Measurements from ENCODE around the gene RPL26. TPM values are rescaled to one million over a fixed set of nuclear protein-coding genes. Genes with fewer than 3 reads are reported as not detected.

The RPL26 gene
- total RNA-seq: 1,065 to 1,130 TPM (median 1,086 TPM) in 3 replicates
- long read RNA-seq, transcript RPL26-214 (4 exons, 528 nt): major isoform, 359 of 417 reads
- long read RNA-seq, transcript RPL26-209 (4 exons, 870 nt): minor isoform, 19 of 417 reads
- long read RNA-seq, partial matches to known transcripts: 19 of 417 reads
- long read RNA-seq, other reads (novel, unspliced or antisense): 13 of 417 reads

DNA sequence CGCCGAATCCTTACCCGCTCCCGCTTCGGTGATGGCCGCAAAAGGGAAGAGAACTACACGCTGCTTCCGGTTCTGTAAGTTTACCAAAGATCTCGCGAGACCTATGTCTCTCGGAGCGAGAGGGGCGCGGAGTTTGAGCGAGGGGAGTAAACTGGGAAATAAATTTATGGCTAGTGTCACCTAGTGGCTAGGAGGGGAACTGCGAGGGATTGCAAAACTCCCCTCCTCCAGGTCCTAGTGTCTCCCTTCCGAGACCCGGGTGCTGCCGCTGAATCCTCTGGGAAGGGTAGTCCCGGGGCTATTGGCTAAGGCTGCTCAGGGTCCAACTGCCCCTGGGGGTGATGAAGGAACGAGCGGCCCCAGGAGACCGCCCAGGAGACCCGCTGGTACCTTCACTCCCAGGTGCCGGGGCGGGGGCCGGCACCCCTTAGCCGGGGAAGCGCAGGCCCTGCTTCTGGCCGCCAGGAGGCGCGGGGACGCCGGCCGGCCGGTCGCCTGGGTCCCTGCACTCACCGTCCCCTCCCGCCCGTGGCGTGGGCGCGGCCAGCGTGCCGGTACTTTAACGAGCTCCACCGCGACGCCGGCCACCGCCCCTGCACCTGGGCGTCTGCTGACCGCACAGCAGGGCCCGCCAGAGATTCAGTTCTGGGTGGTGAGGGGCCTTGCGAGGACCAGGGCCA is at the start of gene RPL26:
RPL26 (minus strand) TSS at position 51 of the 680 bp plus-strand sequence. CDS start 883 bp downstream, outside the sequence.
- TF ChIP-seq, protein P1, sequence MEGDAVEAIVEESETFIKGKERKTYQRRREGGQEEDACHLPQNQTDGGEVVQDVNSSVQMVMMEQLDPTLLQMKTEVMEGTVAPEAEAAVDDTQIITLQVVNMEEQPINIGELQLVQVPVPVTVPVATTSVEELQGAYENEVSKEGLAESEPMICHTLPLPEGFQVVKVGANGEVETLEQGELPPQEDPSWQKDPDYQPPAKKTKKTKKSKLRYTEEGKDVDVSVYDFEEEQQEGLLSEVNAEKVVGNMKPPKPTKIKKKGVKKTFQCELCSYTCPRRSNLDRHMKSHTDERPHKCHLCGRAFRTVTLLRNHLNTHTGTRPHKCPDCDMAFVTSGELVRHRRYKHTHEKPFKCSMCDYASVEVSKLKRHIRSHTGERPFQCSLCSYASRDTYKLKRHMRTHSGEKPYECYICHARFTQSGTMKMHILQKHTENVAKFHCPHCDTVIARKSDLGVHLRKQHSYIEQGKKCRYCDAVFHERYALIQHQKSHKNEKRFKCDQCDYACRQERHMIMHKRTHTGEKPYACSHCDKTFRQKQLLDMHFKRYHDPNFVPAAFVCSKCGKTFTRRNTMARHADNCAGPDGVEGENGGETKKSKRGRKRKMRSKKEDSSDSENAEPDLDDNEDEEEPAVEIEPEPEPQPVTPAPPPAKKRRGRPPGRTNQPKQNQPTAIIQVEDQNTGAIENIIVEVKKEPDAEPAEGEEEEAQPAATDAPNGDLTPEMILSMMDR (IDR thresholded peaks at IDR 0.05): peak; percentile 100
- Mint-ChIP-seq H3K36me3 (ENCODE audit: low read depth) (peaks cover 19% of the 10 kb centered on the region), H3K4me1 (ENCODE audit: low read depth) (peaks cover 67% of the 10 kb centered on the region), H3K27me3 (ENCODE audit: low read depth) (no peaks in the 10 kb centered on the region), H3K4me3 (ENCODE audit: unreplicated experiment) (peak within 1 kb of the TSS; percentile 97), H3K27ac (ENCODE audit: unreplicated experiment) (peak within 1 kb of the TSS; percentile 95), H3K9me3 (ENCODE audit: low read depth) (no peaks in the 10 kb centered on the region)
- DNase-seq (ENCODE audit: low spot score): peak; percentile 95

DNA sequence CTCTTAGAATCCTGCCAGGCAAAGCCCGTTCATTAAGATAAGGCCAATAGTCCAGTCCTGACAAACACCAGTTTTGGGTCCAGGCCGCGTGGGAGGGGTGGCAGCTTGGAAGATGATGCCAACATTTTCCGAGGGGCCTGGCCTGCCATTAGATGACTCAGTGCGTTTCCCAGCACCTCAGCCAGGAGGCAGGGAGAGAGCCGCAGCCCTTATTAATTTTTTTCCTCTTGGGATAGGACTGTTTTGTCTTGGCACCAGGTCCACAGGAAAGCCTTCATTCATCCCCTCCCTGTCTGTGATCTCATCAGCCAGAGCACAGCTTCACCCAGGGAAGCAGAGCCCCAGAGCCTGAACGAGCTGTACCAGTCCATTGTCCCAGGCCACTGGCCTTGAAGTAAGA is 48.0 kb upstream of the RPL26 start:
- H3K27ac Mint-ChIP-seq (ENCODE audit: unreplicated experiment): no peak overlapping the region
- no peaks in the 10 kb centered on the region for H3K27me3 Mint-ChIP-seq (ENCODE audit: low read depth)
- no peak for DNase-seq (ENCODE audit: low spot score)

GRCh38 chr17:8426802-8427201 is 43.8 kb upstream of the RPL26 start:
- Mint-ChIP-seq H3K4me3 (ENCODE audit: unreplicated experiment) (no peak overlapping the region), H3K27ac (ENCODE audit: unreplicated experiment) (no peak overlapping the region)
- TF ChIP-seq, protein P1 (IDR thresholded peaks at IDR 0.05): no peak

More for the DNA sequence above, 48.0 kb upstream of the RPL26 start:
- H3K4me3 Mint-ChIP-seq (ENCODE audit: unreplicated experiment): no peak overlapping the region
- peaks cover 5% of the 10 kb centered on the region for H3K4me1 Mint-ChIP-seq (ENCODE audit: low read depth)
- H3K36me3 Mint-ChIP-seq (ENCODE audit: low read depth): no peaks in the 10 kb centered on the region
- H3K9me3 Mint-ChIP-seq (ENCODE audit: low read depth): no peaks in the 10 kb centered on the region
- TF ChIP-seq, protein P1 (IDR thresholded peaks at IDR 0.05): no peak

GRCh38 chr17:8426094-8426720 is 43.2 kb upstream of the RPL26 start:
- H3K9me3 Mint-ChIP-seq (ENCODE audit: low read depth): no peaks in the 10 kb centered on the region
- no peaks in the 10 kb centered on the region for H3K4me1 Mint-ChIP-seq (ENCODE audit: low read depth)
- DNase-seq (ENCODE audit: low spot score): no peak
- no peak overlapping the region for H3K4me3 Mint-ChIP-seq (ENCODE audit: unreplicated experiment)
- no peaks in the 10 kb centered on the region for H3K36me3 Mint-ChIP-seq (ENCODE audit: low read depth)
- H3K27ac Mint-ChIP-seq (ENCODE audit: unreplicated experiment): no peak overlapping the region
- TF ChIP-seq, protein P1 (IDR thresholded peaks at IDR 0.05): no peak
- peaks cover 3% of the 10 kb centered on the region for H3K27me3 Mint-ChIP-seq (ENCODE audit: low read depth)

More at GRCh38 chr17:8426802-8427201, 43.8 kb upstream of the RPL26 start:
- Mint-ChIP-seq H3K9me3 (ENCODE audit: low read depth) (no peaks in the 10 kb centered on the region), H3K36me3 (ENCODE audit: low read depth) (no peaks in the 10 kb centered on the region), H3K4me1 (ENCODE audit: low read depth) (no peaks in the 10 kb centered on the region), H3K27me3 (ENCODE audit: low read depth) (peaks cover 3% of the 10 kb centered on the region)
- no peak for DNase-seq (ENCODE audit: low spot score)

DNA sequence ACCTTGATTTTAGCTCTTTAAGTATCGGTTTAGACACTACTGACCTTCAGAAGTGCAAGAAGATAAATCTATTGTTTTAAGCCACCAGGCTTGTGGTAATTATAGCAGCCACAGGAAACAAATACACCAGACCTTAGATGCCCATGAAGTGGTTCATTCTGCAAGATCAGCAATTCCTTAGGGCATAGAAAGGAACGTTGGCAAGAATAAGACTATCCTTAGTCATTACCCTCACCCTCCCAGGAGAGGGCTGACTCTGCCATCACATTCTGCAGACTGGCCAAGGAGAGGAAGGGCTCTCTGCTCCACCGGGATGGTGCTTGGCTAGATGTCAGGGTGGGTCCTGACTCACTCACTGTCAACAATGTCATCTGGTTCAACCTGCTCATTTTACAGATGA is 38.6 kb upstream of the RPL26 start:
- Mint-ChIP-seq H3K4me1 (ENCODE audit: low read depth) (peaks cover 4% of the 10 kb centered on the region), H3K36me3 (ENCODE audit: low read depth) (peaks cover 6% of the 10 kb centered on the region), H3K4me3 (ENCODE audit: unreplicated experiment) (no peak overlapping the region), H3K27me3 (ENCODE audit: low read depth) (peaks cover 22% of the 10 kb centered on the region), H3K9me3 (ENCODE audit: low read depth) (peaks cover 3% of the 10 kb centered on the region), H3K27ac (ENCODE audit: unreplicated experiment) (no peak overlapping the region)
- TF ChIP-seq, protein P1 (IDR thresholded peaks at IDR 0.05): no peak
- DNase-seq (ENCODE audit: low spot score): no peak
